ENCODE measurements around the gene THAP2.
"Not testable (repeated sequence)": the region's sequence is repeated elsewhere in the genome, so short reads cannot be mapped to it uniquely, and the experiment has no call there.

THAP2 gene

DNA sequence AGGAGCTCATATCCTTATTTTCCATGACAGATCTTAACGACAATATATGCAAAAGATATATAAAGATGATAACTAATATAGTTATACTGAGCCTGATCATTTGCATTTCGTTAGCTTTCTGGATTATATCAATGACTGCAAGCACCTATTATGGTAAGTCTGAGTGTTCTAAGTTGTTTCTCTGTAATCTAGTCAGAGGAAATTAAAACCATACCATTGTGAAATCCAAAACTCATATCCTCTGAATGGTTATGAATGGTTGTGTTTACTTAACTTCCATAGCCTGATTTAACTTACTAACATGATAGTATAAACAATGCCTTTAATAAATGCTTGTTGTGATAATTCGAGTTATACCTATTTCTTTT is 22.5 kb downstream of the THAP2 start:
- no peaks in the 10 kb centered on the region for H3K36me3 ChIP-seq (ENCODE audit: insufficient read depth, low read length)
- peak overlapping the region; percentile 87 for H3K9ac ChIP-seq (ENCODE audit: low read depth, low read length)
- no peak overlapping the region for H3K27ac ChIP-seq (ENCODE audit: low read depth, low read length)
- H3K4me3 ChIP-seq (ENCODE audit: low read length): peak overlapping the region; percentile 68
- peaks cover 3% of the 10 kb centered on the region; the same call in 1 of the 2 replicates for H3K4me1 ChIP-seq (ENCODE audit: insufficient read depth, low read length)
- H3K9me3 ChIP-seq (ENCODE audit: insufficient read depth, low read depth, low read length): no peaks in the 10 kb centered on the region
- no CpG with 5 or more reads among the region's 3 CpGs for WGBS
- no peaks in the 10 kb centered on the region for H3K27me3 ChIP-seq (ENCODE audit: insufficient read depth, low read length)

DNA sequence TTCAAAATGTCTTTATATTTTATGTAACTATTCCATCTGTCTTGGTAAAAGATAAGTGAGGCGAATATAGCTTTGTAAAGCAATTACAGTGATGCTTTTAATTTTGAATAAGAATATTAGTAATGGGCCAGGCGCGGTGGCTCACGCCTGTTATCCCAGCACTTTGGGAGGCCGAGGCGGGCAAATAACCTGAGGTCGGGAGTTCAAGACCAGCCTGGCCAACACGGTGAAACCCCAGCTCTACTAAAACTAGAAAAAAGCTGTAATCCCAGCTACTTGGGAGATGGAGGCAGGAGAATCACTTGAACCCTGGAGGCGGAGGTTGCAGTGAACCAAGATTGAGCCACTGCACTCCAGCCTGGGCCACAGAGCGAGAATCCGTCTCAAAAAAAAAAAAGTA is 23.1 kb downstream of the THAP2 start:
- not testable (repeated sequence) for H3K36me3 ChIP-seq (ENCODE audit: insufficient read depth, low read length); H3K9me3 ChIP-seq (ENCODE audit: insufficient read depth, low read depth, low read length); H3K9ac ChIP-seq (ENCODE audit: low read depth, low read length); H3K4me1 ChIP-seq (ENCODE audit: insufficient read depth, low read length); H3K27me3 ChIP-seq (ENCODE audit: insufficient read depth, low read length); H3K27ac ChIP-seq (ENCODE audit: low read depth, low read length)
- 93% methylated on average over 11 of the region's 11 CpGs for WGBS
- H3K4me3 ChIP-seq (ENCODE audit: low read length): peak overlapping the region; percentile 68

GRCh38 chr12:71688961-71689570 is 25.0 kb downstream of the THAP2 start:
- Histone ChIP-seq H3K36me3 (ENCODE audit: insufficient read depth, low read length) (no peaks in the 10 kb centered on the region), H3K4me3 (ENCODE audit: low read length) (no peak overlapping the region), H3K9ac (ENCODE audit: low read depth, low read length) (no peak overlapping the region), H3K27me3 (ENCODE audit: insufficient read depth, low read length) (no peaks in the 10 kb centered on the region), H3K9me3 (ENCODE audit: insufficient read depth, low read depth, low read length) (no peaks in the 10 kb centered on the region), H3K27ac (ENCODE audit: low read depth, low read length) (no peak overlapping the region), H3K4me1 (ENCODE audit: insufficient read depth, low read length) (peaks cover 3% of the 10 kb centered on the region; the same call in 1 of the 2 replicates)
- 92% methylated on average over 4 of the region's 5 CpGs for WGBS

- Histone ChIP-seq H3K27me3 (ENCODE audit: insufficient read depth, low read length) (no peaks in the 10 kb centered on the region), H3K4me3 (ENCODE audit: low read length) (no peak overlapping the region), H3K9ac (ENCODE audit: low read depth, low read length) (no peak overlapping the region), H3K27ac (ENCODE audit: low read depth, low read length) (no peak overlapping the region), H3K36me3 (ENCODE audit: insufficient read depth, low read length) (no peaks in the 10 kb centered on the region), H3K4me1 (ENCODE audit: insufficient read depth, low read length) (no peaks in the 10 kb centered on the region), H3K9me3 (ENCODE audit: insufficient read depth, low read depth, low read length) (no peaks in the 10 kb centered on the region)
- 98% methylated on average over 4 of the region's 4 CpGs for WGBS
Observed at GRCh38 chr12:71691504-71692129, 27.5 kb downstream of the THAP2 start.

DNA sequence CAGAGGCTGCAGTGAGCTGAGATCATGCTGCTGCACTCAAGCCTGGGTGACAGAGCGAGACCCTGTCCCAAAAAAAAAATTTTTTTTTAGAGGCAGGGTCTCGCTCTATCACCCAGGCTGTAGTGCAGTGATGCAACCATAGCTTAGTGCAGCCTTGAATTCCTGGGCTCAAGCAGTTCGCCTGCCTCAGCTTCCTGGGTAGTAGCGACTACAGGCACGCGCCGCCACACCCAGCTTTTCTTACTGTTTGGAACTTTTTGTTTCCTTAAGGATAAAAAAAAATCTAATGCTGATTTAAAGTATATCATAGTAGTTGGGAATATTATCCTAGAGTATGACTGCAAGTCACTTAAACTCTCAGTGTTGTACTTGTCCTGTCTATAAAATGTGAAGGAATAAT is 29.0 kb downstream of the THAP2 start:
- no peaks in the 10 kb centered on the region for H3K4me1 ChIP-seq (ENCODE audit: insufficient read depth, low read length)
- H3K36me3 ChIP-seq (ENCODE audit: insufficient read depth, low read length): peaks cover 14% of the 10 kb centered on the region
- no peaks in the 10 kb centered on the region for H3K9me3 ChIP-seq (ENCODE audit: insufficient read depth, low read depth, low read length)
- WGBS: 94% methylated on average over 7 of the region's 7 CpGs
- no peak overlapping the region for H3K9ac ChIP-seq (ENCODE audit: low read depth, low read length)
- H3K4me3 ChIP-seq (ENCODE audit: low read length): no peak overlapping the region
- H3K27ac ChIP-seq (ENCODE audit: low read depth, low read length): no peak overlapping the region
- H3K27me3 ChIP-seq (ENCODE audit: insufficient read depth, low read length): no peaks in the 10 kb centered on the region

GRCh38 chr12:71693651-71694050 is 29.6 kb downstream of the THAP2 start:
- not testable (repeated sequence) for H3K9ac ChIP-seq (ENCODE audit: low read depth, low read length); H3K9me3 ChIP-seq (ENCODE audit: insufficient read depth, low read depth, low read length); H3K27ac ChIP-seq (ENCODE audit: low read depth, low read length); H3K4me3 ChIP-seq (ENCODE audit: low read length); H3K4me1 ChIP-seq (ENCODE audit: insufficient read depth, low read length); H3K27me3 ChIP-seq (ENCODE audit: insufficient read depth, low read length)
- H3K36me3 ChIP-seq (ENCODE audit: insufficient read depth, low read length): peaks cover 17% of the 10 kb centered on the region
- 96% methylated on average over 4 of the region's 5 CpGs for WGBS

GRCh38 chr12:71694099-71694820 is 30.2 kb downstream of the THAP2 start:
- H3K4me1 ChIP-seq (ENCODE audit: insufficient read depth, low read length): no peaks in the 10 kb centered on the region
- peaks cover 23% of the 10 kb centered on the region for H3K36me3 ChIP-seq (ENCODE audit: insufficient read depth, low read length)
- no peak overlapping the region for H3K4me3 ChIP-seq (ENCODE audit: low read length)
- H3K27me3 ChIP-seq (ENCODE audit: insufficient read depth, low read length): no peaks in the 10 kb centered on the region
- no peak overlapping the region for H3K27ac ChIP-seq (ENCODE audit: low read depth, low read length)
- H3K9ac ChIP-seq (ENCODE audit: low read depth, low read length): no peak overlapping the region
- 90% methylated on average over 1 of the region's 1 CpG for WGBS
- H3K9me3 ChIP-seq (ENCODE audit: insufficient read depth, low read depth, low read length): no peaks in the 10 kb centered on the region

GRCh38 chr12:71695782-71696181 is 31.7 kb downstream of the THAP2 start:
- no peaks in the 10 kb centered on the region for H3K9me3 ChIP-seq (ENCODE audit: insufficient read depth, low read depth, low read length)
- no peak overlapping the region for H3K27ac ChIP-seq (ENCODE audit: low read depth, low read length)
- no peak overlapping the region for H3K9ac ChIP-seq (ENCODE audit: low read depth, low read length)
- H3K4me3 ChIP-seq (ENCODE audit: low read length): no peak overlapping the region
- no peaks in the 10 kb centered on the region for H3K27me3 ChIP-seq (ENCODE audit: insufficient read depth, low read length)
- H3K4me1 ChIP-seq (ENCODE audit: insufficient read depth, low read length): no peaks in the 10 kb centered on the region
- WGBS: 100% methylated on average over 1 of the region's 1 CpG
- peaks cover 35% of the 10 kb centered on the region for H3K36me3 ChIP-seq (ENCODE audit: insufficient read depth, low read length)

GRCh38 chr12:71702181-71702580 is 38.1 kb downstream of the THAP2 start:
- H3K27me3 ChIP-seq (ENCODE audit: insufficient read depth, low read length): not testable (repeated sequence)

DNA sequence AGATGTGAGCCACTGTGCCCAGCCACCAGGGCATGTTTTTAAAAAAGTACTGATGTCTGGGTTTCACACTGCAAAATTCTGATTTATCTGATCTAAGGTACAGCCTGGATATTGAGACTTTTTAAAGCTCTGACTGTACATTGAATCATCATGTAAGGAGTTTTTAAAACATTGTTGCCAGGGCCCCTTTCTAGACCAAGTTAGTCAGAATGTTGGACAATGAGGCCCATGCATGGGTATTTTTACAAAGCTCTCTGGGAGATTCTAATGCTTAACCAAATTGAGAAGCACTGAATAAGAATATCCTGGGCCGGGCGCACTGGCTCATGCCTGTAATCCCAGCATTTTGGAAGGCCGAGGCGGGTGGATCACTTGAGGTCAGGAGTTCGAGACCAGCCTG is 38.5 kb downstream of the THAP2 start:
- no peak overlapping the region for H3K4me3 ChIP-seq (ENCODE audit: low read length)
- H3K27me3 ChIP-seq (ENCODE audit: insufficient read depth, low read length): no peaks in the 10 kb centered on the region
- H3K9me3 ChIP-seq (ENCODE audit: insufficient read depth, low read depth, low read length): no peaks in the 10 kb centered on the region
- H3K36me3 ChIP-seq (ENCODE audit: insufficient read depth, low read length): peaks cover 40% of the 10 kb centered on the region
- no peaks in the 10 kb centered on the region for H3K4me1 ChIP-seq (ENCODE audit: insufficient read depth, low read length)
- H3K9ac ChIP-seq (ENCODE audit: low read depth, low read length): no peak overlapping the region
- WGBS: 96% methylated on average over 5 of the region's 5 CpGs
- H3K27ac ChIP-seq (ENCODE audit: low read depth, low read length): no peak overlapping the region

More at GRCh38 chr12:71702181-71702580, 38.1 kb downstream of the THAP2 start:
- 90% methylated on average over 8 of the region's 8 CpGs for WGBS
- H3K27ac ChIP-seq (ENCODE audit: low read depth, low read length); H3K4me1 ChIP-seq (ENCODE audit: insufficient read depth, low read length); H3K4me3 ChIP-seq (ENCODE audit: low read length); H3K9ac ChIP-seq (ENCODE audit: low read depth, low read length); H3K9me3 ChIP-seq (ENCODE audit: insufficient read depth, low read depth, low read length): not testable (repeated sequence)
- peaks cover 44% of the 10 kb centered on the region for H3K36me3 ChIP-seq (ENCODE audit: insufficient read depth, low read length)

DNA sequence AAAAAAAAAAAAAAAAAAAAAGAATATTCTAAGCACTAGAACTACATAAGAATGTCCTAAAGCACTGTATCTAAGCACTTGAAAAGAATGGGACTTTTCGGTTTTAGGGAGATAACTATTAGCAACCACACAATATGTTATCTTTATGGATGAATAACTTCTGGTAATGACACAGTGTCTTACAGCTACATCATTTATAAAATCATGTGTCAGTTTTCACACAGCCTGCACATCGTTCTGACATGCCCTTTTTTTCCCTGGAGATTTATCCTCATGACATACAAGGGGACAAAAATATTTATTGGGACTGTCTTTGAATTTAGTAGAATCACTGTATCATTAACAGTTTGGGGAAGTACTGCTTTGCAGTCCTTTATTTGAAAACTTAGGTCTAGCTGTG is 39.1 kb downstream of the THAP2 start:
- H3K27ac ChIP-seq (ENCODE audit: low read depth, low read length): no peak overlapping the region
- peaks cover 35% of the 10 kb centered on the region for H3K36me3 ChIP-seq (ENCODE audit: insufficient read depth, low read length)
- no peaks in the 10 kb centered on the region for H3K4me1 ChIP-seq (ENCODE audit: insufficient read depth, low read length)
- H3K9me3 ChIP-seq (ENCODE audit: insufficient read depth, low read depth, low read length): no peaks in the 10 kb centered on the region
- WGBS: 100% methylated on average over 1 of the region's 2 CpGs
- H3K9ac ChIP-seq (ENCODE audit: low read depth, low read length): no peak overlapping the region
- no peak overlapping the region for H3K4me3 ChIP-seq (ENCODE audit: low read length)
- H3K27me3 ChIP-seq (ENCODE audit: insufficient read depth, low read length): no peaks in the 10 kb centered on the region

Measured in HUES64 (cell line).